ENCODE measurements around the gene RAB4A.
"Not testable (repeated sequence)": the region's sequence is repeated elsewhere in the genome, so short reads cannot be mapped to it uniquely, and the experiment has no call there.

Gene RAB4A

DNA sequence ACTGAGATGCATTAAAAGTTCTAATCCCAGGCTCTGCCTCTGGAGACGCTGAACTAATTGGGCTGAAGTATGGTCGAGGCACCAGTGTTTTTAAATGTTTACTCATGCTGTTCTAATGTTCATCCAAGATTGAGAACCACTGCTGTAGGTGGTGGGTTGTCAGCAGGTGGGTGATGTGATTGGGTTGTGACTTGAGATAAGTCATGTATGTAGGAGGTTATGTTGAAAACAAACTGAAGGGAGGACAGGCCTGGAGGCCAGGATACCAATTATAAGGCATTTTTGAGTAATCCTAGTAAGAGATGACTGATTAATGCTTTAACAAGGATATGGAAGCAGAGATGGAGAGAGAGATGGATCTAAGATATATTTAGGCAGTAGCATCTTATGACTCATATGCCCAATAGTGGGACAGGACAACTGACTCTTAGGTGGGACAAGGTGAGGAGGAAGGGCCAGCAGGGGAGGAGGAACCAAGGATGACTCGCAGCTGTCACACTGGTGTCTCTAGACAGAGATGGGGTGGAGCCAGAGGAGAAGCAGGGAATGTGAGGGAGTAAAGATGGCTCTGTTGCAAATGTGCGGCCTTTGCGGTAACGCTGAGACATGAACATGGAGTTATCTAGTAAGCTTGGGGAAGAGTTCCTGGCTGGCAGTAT lies 29.3 kb downstream of the RAB4A start:
- DNase-seq = no peak

DNA sequence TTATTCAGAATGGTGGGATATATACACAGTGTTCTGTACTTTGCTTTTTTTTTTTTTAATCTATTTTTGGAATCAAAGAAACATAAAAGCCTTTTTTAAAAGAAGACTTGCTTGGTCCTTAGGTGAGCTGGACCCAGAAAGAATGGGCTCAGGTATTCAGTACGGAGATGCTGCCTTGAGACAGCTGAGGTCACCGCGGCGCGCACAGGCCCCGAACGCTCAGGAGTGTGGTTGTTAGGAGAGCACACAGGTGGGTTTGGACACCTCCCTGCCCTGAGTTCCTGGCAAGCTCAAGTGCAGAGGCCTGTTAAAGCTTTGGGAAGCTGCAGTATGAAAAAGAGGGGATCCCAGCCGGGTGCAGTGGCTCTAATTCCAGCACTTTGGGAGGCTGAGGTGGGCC lies 31.8 kb downstream of the RAB4A start:
- no peak for DNase-seq

DNA sequence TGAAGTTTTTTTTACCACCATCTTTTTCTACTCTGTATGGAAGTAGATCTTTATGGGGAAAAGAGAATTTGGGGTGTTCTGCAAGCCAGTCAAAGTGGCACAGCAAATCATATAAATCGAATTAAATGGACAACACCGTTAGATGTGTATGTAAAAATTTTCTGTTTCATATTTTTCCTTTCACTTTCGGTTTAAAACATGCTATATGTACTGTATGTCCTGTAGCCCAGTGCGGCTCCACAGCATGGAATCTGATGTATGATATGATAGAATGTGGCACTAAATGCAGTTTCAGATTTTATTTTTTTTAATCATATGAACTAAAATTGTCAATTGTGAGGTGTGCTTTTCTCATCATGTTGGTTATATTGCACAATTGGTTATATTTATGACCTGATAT lies 32.9 kb downstream of the RAB4A start:
- DNase-seq = no peak

DNA sequence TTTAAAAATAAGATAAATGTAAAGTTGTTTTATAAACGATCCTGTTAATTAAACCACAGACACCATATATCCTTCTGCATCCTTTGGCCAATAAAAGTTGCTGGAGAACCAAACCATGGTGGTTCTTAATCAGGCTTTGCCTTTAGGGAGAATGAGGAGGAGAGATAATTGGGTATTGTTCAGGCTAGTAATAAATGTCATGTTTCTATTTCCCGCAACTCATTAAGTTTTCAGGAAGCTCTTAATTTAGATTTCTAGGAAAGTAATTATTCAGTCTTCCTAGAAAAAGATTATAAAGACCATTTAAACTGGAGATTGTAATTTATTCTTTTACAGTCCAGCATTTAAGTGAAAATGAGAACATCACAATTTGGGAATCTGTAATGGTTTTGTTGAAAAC lies 34.5 kb downstream of the RAB4A start:
- no peak for DNase-seq

DNA sequence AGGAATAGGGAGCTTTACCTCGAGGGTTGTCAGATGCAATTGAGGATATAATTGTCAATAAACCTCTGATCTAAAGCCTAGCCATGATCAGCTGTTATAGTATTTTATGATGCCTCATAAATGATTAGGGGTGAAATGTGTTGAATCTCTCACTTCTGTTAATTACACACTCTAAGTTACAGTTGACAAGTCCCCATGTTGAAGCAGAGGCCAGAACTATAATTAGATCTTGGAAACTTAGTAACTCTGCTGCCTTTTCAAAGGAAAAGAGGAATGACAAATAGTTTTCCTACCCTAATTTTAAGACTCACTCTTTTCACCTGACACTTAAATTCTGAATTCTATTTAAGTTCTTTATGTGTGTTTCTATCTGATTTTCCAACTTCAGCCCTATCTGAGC lies 38.2 kb downstream of the RAB4A start:
- DNase-seq = no peak

DNA sequence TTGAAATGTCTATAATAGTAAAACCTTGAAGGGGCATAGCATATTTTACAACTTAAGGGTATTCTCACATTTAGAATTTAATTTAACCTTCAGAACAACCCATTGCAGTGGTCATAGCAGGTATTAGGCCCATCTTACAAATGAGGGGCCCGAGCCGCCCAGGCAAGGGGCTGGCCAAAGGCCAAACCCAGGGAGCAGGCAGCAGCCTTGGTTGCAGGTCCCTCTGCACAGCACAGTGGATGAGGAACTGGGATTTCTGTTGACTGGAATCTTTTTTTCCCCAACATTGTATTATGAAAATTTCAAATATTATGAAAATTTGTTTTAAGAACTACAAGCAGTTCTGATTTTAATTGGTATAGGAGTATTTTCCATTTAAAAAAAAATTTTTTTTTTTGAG lies 38.8 kb downstream of the RAB4A start:
- no peak for DNase-seq

DNA sequence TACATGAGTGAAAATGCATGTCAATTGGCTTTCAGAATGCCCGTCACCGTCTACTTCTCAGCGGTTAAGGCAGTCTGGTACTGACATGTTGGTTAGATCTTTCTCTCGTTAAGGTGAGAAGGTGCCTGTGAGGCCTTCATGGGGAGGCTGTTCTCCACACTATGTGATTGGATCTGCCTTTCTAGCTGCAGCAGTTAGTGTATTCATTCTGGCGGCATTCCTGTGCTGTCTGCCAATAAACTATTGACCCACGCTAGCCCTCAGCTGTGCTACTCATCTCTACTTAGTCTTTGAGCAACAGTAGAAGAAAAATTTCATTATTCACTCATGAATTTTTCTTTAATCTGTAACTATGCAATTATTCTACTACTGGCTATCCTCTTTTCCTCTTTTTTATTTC lies 39.9 kb downstream of the RAB4A start:
- no peak for DNase-seq

DNA sequence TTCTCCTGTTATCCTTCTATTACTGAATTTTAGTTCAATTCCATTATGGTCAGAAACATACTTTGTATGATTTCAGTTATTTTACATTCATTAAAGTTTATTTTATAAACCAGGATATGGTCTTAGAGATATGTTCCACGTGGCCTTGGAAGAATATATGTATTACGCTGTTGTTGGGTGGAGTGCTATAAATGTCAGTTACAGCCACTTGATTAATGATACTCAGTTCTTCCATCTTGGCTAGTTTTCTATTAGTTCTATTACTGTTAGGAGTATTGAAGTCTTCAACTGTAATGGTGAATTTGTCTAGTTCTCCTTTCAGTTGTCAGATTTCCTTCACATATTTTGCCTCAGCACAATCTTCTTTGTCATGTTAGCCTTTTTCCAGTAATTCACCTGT lies 45.3 kb downstream of the RAB4A start:
- DNase-seq = no peak

DNA sequence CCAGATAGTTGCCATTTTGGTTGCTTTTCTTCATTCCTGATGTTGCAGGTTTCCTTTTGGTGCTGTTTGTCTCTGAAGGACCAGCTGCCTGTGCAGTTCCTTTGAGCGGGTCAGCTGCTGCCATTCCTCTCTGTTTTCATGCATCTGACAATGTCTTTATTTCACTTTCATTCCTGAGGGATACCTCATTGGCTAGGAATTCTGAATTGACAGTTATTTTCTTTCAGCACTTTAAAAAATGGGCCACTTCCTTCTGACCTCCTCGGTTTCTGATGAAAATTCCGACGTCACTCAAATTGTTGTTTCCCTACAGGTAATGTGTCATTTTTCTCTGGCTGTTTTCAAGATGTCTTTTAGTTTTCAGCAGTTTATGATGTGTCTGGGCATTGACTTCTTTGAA lies 47.1 kb downstream of the RAB4A start:
- no peak for DNase-seq

DNA sequence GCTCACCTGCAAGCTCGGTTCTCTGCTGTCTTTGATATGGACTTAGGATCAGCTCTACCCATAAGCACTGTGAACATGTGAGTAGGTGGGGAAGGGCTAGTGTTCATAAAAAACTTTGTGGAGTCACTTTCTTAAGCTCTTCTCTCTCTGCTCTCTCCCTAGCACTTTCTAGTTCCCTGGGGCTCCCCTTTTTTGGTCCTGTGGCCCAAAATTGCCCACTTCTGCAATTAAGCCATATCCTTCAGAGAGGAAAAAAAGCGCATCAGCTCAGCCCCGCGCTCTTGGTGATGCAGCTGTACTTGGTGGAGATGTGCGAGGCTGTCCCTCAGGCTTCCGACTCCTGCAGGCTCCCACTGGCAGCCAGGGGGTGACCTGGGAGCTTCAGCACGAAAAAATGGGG lies 48.6 kb downstream of the RAB4A start:
- no peak for DNase-seq

DNA sequence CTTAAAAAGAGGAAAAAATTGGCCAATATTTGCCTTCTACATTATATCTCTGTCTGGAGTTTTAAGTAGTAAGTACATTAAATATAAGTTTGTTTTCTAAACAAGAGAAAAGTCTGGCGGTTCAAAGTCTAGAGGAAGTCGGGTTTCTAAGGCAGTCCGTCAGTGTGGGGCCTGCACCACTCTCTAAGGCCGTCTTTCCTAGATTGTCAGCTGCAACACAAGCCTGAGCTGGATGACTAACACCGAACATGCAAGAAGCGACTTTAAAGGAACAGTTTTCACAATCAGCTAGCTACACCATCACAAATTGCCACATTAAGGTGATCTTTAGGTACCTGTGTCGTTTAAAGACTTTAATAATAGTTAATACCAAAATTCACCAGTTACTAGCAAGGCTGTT lies 52.3 kb downstream of the RAB4A start:
- no peak for DNase-seq

DNA sequence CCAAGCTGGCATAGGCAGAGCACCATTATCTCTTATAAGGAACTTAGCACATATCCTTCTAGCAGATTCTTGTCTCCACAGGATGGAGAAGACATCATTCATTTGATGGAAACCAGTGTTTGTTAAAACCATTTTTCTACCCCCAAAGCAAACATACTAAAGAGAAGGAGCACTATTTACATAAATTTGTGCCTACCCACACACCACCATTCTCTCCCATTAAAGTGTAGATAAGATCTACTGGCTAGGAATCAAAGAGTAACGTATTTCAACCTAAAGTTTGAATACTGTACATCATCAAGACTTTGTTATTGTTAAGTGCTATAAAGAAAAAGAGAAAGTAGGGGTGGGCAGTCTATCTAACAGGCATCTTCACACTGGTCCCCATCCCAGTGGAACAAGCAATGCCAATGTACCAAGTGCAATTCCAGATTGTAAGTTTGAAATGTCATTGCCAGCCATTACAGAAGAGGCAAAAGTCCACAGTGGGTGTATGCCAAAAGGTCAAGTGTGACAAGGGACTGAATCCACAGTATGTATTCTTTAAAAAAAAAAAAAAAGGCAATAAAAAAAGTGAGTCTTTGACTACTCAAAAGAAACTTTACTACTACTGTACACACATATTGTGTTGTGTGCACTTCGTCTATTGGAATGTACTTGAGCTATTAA lies 53.1 kb downstream of the RAB4A start:
- no peak for DNase-seq

DNA sequence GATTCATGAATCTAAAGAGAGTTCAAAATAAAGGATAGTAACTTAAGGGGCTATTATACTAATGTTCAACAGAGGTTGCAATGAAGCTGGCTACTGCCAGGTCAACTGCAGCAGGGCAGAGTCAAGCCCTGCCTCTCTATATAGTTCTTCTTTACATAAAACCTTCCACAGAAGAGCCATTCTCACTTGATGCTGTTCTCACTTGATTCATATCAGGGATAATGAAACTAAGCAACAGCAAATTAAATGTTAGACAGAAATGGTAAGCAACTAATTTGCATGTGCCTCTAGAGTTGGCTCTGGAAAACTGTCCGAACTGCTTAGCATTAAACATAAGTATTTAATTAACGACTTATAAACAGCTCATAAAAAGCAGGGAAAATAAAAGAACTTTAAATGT lies 54.5 kb downstream of the RAB4A start:
- no peak for DNase-seq

DNA sequence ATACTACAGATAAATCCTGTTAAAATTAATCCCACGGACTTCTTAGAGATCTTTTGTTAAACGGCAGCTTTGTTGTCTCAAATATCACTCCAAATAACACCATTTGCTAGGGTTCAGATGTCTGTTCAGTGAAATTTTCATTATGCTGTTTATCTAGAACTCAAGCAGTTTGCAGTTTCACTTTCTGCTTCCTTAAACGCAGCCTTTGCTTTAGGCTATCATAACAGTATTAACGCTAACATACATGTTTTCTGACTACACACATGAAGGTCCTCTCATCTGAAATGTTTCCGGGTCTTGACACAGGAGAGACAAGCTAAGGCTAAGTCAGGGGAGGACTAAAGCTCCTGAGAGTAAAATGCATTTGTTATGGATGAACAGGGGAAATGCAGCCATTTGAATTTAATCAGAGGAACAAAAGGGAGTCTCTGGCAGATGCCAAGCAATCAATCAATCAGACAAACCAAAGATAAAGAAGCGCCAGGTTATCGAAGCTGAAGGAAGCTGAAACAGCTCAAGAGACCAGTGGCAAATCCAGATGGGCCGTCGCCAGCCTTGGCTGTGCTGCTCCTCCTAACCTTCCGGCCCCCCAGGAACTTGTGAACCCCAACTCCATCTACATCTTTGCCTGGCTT lies 55.1 kb downstream of the RAB4A start:
- no peak for DNase-seq

DNA sequence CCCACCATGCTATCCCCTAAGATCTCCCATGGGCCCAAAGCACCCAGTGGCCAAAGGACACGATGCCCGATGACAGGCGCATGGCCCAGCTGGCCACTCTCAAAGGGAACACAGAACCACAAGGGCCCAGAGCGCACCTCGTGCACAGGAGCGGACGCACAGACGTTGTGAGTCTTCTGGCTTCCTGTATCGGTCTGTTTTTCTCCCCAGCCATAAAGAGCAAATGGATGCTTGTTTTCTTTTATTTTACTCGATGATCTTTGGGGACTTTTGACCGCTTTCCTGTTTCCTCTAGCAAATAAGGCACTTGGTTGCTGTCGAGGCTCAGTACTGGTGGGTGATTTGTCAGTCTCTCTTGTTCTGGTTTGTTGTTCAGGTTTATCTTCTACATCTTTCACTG lies 55.7 kb downstream of the RAB4A start:
- DNase-seq = no peak

DNA sequence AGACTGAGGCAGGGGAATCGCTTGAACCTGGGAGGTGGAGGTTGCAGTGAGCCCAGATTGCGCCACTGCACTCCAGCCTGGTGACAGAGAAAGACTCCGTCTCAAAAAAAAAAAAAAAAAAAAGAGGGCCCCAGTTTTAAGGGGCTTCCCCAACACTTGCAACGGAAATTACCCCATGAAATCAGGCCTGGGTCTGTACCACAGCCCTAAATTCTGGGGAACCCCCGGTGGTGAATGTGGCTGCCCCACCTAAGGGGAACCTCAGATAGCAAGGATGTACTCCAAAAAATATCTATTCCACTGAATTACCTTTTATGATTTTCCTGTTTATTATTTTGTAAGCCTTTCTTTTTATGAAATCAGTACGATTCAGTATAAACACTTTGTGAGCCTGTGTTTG lies 56.9 kb downstream of the RAB4A start:
- not testable (repeated sequence) for DNase-seq

DNA sequence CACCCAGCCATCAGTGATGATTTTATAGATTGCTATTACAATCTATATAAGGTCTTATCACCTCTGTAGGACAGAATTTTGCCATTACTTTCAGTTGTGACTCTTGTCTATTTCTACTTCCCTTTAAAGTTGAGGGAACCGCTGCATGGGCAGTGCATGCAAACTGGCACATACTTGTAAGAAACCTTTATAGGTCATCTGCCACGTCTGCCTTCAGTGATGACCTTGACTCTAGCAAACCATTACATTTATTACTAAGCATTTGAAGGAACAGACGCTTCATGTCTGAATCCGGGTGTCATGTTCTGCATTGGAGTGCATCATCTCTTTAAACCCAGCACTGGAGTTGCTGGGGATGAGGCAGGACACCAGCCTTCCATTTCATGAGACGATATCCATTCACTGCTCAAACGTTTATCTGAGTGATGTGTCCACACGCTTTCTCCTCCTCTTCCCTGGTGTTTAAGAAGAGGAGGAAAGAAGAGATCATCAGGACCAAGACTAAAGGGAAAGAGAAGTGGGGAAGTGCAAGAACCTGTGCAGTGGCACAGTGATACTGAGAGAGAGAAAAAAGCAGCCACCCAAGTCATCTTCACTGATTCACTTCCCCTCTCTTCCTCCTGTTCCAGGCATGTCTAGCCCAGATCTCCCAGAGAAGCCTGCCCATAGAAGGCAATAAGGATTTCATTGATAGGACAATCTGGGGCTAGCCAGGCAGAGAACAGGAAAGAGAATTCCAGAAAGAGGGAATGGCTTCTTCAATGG lies 57.9 kb downstream of the RAB4A start:
- no peak for DNase-seq

DNA sequence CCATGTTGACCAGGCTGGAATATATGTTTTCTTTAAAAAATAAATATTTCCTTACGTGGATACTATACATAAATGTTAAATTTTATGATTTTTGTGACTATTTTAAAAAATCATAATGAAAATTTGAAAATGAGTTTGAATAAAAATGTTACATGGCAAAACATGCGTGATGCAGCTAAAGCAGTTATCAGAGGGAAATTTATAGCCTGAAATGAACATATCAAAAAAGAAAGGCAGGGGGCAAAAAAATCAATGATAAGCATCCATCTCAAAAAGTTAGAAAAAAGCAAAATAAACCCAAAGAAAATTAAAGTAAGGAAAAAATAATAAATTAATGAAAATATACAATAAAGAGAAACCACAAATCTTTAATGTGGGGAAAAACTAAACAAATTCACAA lies 63.4 kb downstream of the RAB4A start:
- DNase-seq = no peak

DNA sequence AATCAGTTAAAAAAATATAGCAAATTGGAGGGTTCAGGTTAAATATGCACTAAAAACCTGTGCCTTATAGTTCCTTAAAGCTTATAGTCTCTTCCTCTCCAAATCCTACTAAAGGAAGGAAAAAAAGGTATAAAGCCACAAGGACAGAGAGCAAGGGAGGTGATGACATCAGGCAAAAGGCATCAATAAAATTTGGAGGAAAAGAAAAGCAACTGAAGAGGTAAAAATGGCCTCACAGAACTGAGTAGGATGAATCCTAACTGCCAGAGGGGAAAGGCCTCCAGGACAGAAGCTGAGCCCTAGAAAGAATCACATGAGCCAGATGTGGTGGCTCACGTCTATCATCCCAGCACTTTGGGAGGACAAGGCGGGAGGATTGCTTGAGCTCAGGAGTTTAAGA lies 63.8 kb downstream of the RAB4A start:
- DNase-seq = no peak

DNA sequence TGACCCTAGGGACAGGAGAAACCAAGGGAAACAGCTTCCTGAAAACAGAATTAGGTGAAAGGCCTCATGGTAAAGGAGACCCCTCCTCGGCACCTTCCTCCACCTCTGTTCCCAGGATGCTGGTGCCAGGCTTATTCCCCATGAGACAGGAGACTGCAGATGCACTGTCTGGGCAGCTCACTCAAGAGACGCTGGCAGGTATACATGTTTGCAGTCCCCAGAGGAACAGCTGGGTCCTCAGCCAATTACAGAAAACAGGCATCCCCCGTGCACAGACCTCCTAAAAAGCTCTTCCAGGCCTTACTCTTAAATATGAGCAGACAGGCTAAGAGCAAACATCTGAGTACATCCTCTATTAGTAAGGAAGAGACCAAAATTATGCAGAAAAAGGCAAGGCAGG lies 65.4 kb downstream of the RAB4A start:
- DNase-seq = no peak

DNA sequence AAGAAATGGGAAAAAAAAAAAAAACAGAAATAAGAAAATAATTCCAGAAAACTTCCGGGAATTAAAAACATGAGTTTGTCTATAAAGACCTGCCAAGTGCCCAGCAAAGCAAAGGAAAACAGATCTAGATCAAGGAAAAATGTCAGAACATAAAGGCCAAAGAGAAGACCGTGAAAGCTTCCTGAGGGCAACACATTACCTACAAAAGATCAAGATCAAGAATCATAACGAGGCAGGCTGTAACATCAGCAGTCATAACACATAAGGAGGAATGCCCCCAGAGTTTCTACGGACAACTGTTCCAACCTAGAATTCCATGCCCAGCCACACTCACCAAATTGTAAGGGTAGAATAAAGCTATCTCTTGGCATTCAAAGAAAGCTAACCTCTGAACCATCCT lies 68.2 kb downstream of the RAB4A start:
- DNase-seq = no peak

DNA sequence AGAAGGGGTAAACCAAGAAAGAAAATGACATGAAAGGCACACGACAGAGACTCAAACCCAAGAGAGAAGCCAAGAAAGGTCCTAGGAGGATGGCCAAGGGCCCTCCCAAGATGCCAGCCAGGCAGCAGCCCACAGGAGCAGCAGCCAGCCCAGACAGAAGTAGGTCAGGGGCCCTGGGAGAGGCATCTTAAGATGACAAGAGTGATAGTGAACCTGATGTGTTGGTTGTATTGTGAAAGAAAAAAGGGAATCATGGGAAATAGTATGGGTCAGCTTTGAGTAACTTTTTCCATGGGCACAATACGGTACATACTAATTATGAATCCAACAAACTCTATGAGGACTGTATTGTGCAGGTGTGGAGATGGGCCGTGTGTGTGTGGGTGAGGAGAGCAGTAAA lies 68.6 kb downstream of the RAB4A start:
- no peak for DNase-seq

DNA sequence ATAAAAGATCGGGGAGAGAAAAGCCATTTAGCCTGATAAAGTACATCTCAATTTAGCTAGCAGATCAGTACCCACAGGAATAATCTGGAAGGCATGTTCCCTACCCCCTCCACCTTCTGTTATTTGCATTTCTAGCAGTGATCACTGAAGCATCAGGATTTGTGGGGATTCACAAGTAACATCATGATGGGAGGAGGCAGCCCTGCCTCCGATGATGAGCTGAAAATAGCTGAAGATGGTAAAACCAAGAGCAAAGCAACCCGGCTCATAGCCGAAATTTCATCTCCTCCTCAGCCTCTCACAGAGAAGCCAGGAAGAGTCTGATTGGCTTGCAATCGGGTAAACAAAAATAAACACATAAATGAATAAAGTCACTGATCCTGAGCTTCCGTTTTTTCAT lies 69.6 kb downstream of the RAB4A start:
- no peak for DNase-seq
